Measurements from ENCODE around the gene MIAT.

DNA sequence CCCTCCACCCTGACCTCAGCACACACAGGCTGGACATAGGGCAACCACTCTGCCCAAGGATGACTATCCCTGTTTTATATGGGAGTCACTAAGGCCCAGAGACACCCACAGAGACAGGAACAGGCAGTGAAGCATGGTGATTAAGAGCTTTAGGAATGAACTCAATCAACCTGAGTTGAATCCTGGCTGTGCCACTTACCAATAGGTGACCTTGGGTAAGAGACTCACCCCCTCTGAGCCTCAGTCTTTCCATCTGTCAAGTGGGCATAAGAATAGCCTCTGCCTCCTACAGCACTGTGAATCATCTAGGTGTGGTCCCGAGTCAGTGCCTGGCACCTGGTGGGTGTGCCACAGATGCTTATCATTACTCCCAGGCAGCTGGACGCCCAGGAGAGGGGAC is 46.4 kb upstream of the MIAT start:
- no peak for TF ChIP-seq EZH2 (optimal IDR thresholded peaks at IDR 0.05; ENCODE audit: low read depth, low read length)
- TF ChIP-seq, protein P1, sequence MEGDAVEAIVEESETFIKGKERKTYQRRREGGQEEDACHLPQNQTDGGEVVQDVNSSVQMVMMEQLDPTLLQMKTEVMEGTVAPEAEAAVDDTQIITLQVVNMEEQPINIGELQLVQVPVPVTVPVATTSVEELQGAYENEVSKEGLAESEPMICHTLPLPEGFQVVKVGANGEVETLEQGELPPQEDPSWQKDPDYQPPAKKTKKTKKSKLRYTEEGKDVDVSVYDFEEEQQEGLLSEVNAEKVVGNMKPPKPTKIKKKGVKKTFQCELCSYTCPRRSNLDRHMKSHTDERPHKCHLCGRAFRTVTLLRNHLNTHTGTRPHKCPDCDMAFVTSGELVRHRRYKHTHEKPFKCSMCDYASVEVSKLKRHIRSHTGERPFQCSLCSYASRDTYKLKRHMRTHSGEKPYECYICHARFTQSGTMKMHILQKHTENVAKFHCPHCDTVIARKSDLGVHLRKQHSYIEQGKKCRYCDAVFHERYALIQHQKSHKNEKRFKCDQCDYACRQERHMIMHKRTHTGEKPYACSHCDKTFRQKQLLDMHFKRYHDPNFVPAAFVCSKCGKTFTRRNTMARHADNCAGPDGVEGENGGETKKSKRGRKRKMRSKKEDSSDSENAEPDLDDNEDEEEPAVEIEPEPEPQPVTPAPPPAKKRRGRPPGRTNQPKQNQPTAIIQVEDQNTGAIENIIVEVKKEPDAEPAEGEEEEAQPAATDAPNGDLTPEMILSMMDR (IDR thresholded peaks at IDR 0.05; ENCODE audit: low read length) = no peak
